Tibial artery (tissue), 4 donors: ENCODE measurements around the gene PCAT7.
"Not testable (repeated sequence)": the region's sequence is repeated elsewhere in the genome, so short reads cannot be mapped to it uniquely, and the experiment has no call there.

ENCODE experiments used
- DNase-seq, 2 donors: peaks; one replicate each; pipeline ENCODE4 v3.0.0-alpha.2; 2019
- H3K27ac ChIP-seq, 2 donors: fragments of 200-600 bp; sonication (generic) in 1 of 2; 1 replicate in 1 of 2; 2 replicates in 1 of 2; pipeline ENCODE4 v1.5.1; 2018 to 2019; ENCODE audit warnings: mild to moderate bottlenecking in 1 of 2
- H3K27me3 ChIP-seq, 2 donors: fragments of 200-600 bp; sonication (generic) in 1 of 2; one replicate each; pipeline versions ENCODE4 v1.5.1 to v1.6.0; 2016 to 2019
- H3K36me3 ChIP-seq, 3 donors: fragments of 200-600 bp; sonication (generic) in 2 of 3; one replicate each; pipeline ENCODE4 v1.5.1; 2016 to 2019; ENCODE audit warnings: mild to moderate bottlenecking in 2 of 3
- H3K4me1 ChIP-seq, 4 donors: fragments of 200-600 bp; sonication (generic) in 2 of 4; 1 replicate in 3 of 4; 2 replicates in 1 of 4; pipeline ENCODE4 v1.5.1; 2016 to 2019
- H3K4me3 ChIP-seq, 2 donors: fragments of 200-600 bp; sonication (generic) in 1 of 2; 1 replicate in 1 of 2; 2 replicates in 1 of 2; pipeline ENCODE4 v1.5.1; 2018 to 2019; ENCODE audit warnings: mild to moderate bottlenecking in 2 of 2
- H3K9me3 ChIP-seq, 3 donors: fragments of 200-600 bp; sonication (generic) in 1 of 3; one replicate each; pipeline ENCODE4 v1.5.1; 2016 to 2019
- intact Hi-C: fragments of 100-400 bp; cut with DNase I; formaldehyde crosslinking; loops from one replicate; pipeline ENCODE4 v1.15.0; 2023; ENCODE audit warnings: low total_unique reads
- TF ChIP-seq, protein P1 (sequence below), 2 experiments: fragments of 200-600 bp in 1 of 2; fragments of 450-650 bp in 1 of 2; IDR thresholded peaks; one replicate each; pipeline ENCODE4 v1.5.1; 2017 to 2019; ENCODE audit warnings: antibody characterized with exemption in 2 of 2, mild to moderate bottlenecking in 1 of 2, moderate library complexity in 1 of 2

The PCAT7 gene

DNA sequence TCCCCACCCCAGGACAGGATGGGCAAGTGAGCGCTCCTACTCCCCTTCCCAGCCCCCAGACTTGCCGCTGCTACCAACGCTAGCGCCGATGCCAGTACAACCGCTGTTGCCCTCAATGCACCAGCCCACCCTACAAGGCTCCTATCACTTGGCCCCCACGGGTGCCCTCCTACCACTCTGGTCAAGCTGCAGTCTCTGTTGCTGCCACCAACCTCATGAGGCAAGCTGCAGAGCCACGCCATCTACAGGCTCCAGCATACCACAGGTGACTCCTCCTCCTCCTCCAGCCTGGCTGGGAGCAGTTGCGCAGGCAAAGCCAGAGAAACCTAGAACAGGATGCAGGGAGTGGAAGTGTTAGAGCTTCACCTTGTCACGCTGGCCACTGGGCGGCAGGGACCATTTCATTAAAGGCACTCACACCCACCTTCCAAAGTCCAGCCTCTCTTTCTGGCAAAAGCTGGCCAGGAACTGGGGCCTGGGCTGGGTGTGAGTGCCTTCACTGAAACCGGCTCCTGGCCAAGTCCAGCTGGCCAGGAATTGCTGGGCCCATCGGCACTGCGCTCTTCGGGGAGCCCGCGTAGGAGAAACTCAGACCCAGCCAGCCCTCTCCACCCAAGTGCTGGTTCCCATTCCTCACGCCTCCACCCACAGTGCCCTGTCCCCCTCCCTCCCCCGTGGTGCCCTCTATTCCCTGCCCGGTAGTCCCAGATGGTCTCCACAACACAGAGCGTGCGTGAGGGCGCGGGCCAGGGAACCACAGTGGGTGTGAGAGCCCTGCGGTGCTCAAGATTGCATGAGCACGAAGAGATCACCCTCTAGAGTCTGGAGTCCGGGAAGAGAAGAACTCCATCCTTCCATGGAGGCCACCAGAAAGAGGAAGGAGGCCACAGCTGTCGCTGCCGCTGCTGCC lies 1.6 kb upstream of the PCAT7 start:
- Histone ChIP-seq H3K4me1 (no peaks in the 10 kb centered on the region), H3K27me3 (peaks cover 0 to 6% of the 10 kb centered on the region in 2 donors), H3K4me3 (no peak overlapping the region), H3K36me3 (no peaks in the 10 kb centered on the region), H3K27ac (no peak overlapping the region), H3K9me3 (no peaks in the 10 kb centered on the region)
- TF ChIP-seq, protein P1, sequence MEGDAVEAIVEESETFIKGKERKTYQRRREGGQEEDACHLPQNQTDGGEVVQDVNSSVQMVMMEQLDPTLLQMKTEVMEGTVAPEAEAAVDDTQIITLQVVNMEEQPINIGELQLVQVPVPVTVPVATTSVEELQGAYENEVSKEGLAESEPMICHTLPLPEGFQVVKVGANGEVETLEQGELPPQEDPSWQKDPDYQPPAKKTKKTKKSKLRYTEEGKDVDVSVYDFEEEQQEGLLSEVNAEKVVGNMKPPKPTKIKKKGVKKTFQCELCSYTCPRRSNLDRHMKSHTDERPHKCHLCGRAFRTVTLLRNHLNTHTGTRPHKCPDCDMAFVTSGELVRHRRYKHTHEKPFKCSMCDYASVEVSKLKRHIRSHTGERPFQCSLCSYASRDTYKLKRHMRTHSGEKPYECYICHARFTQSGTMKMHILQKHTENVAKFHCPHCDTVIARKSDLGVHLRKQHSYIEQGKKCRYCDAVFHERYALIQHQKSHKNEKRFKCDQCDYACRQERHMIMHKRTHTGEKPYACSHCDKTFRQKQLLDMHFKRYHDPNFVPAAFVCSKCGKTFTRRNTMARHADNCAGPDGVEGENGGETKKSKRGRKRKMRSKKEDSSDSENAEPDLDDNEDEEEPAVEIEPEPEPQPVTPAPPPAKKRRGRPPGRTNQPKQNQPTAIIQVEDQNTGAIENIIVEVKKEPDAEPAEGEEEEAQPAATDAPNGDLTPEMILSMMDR (IDR thresholded peaks at IDR 0.05): no peak
- intact Hi-C loops: no loop called here
- DNase-seq: no peak

DNA sequence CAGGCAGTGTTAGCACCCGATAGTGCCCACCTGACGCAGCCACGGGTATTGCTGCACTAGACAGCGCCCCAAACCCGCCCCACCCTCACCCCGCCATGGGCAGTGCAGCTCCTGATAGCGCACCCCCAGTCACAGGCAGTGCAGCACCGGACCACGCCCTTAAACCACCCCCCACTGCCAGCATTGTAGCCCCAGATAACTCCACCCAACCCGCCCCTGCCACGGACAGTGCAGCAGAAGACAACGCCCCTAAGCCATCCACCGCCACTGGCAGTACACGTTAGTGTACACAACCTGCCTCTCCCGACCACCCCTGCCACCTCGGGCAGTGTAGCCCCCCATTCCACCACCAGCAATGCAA lies 825 bp upstream of the PCAT7 start:
- no peak overlapping the region for H3K4me3 ChIP-seq
- H3K4me1 ChIP-seq: no peaks in the 10 kb centered on the region
- H3K36me3 ChIP-seq: no peaks in the 10 kb centered on the region
- TF ChIP-seq, protein P1 (IDR thresholded peaks at IDR 0.05): no peak
- H3K27ac ChIP-seq: no peak overlapping the region
- no peak for DNase-seq
- H3K27me3 ChIP-seq: peaks cover 0 to 6% of the 10 kb centered on the region in 2 donors
- intact Hi-C loops: no loop called here
- no peaks in the 10 kb centered on the region for H3K9me3 ChIP-seq

DNA sequence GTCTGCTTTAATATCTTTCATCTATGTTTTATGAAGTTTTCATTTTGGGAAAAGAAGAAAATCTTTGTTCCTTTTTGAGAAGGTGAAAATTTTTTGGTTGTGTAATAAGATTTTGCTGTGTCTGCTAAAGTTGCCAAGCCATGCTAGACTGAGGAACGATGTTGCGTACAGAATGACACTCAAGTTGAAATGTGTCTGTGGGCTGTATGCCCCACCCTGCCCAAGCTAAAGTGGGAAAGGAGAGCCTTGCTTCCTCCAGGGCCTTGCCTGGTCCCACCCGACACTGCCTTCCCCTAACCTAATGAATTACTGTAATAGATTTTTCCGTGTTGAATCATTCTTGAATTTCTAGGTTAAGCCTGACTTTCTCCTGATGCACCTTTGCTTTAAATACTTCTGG lies 2.5 kb downstream of the PCAT7 start:
- intact Hi-C loops: no loop called here
- Histone ChIP-seq H3K27ac (no peak overlapping the region), H3K4me3 (no peak overlapping the region), H3K36me3 (no peaks in the 10 kb centered on the region), H3K9me3 (no peaks in the 10 kb centered on the region), H3K4me1 (no peaks in the 10 kb centered on the region), H3K27me3 (peaks cover 0 to 6% of the 10 kb centered on the region in 2 donors)
- TF ChIP-seq, protein P1 (IDR thresholded peaks at IDR 0.05): no peak
- DNase-seq: no peak

DNA sequence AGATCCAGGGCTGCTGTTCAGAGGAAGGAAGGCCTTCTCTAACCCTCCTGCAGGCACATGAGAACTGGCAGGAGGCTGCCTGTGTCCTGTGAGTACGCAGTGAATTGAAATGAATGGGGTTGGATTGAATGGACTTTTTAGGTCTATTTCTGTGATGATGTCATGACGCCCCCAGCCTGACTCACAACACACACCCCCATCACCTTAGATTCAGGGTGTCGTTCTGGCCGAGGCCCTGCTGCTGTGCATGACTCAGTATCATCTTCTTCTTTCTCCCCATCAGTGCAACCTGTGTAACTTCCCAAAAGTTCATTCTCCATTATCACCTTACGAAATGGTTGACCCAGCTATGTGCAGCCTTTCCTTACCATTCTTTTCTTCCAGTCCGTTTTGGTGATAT lies 5.4 kb downstream of the PCAT7 start:
- intact Hi-C loops: no loop called here
- Histone ChIP-seq H3K4me1 (no peaks in the 10 kb centered on the region), H3K4me3 (no peak overlapping the region), H3K9me3 (no peaks in the 10 kb centered on the region), H3K36me3 (no peaks in the 10 kb centered on the region), H3K27ac (no peak overlapping the region), H3K27me3 (no peaks in the 10 kb centered on the region)
- no peak for DNase-seq
- TF ChIP-seq, protein P1 (IDR thresholded peaks at IDR 0.05): no peak

DNA sequence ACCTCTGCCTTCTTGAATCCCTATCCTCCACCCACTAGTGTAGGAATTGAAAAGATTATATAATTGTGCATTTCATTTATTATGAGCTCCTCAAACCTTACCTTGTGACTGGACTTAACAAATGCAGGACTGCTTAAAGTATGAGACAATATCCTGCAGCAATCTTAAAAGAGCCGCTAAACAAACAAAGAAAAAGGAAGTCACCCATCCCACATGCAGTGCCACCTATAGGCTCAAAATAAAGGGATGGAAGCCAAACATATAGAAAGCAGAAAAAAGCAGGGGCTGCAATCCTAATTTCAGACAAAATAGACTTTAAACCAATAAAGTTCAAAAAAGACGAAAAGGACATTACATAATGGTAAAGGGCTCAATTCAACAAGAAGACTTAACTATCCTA lies 8.7 kb downstream of the PCAT7 start:
- Histone ChIP-seq H3K9me3 (no peaks in the 10 kb centered on the region), H3K27ac (no peak overlapping the region), H3K36me3 (no peaks in the 10 kb centered on the region), H3K4me1 (no peaks in the 10 kb centered on the region), H3K4me3 (no peak overlapping the region), H3K27me3 (no peaks in the 10 kb centered on the region)
- DNase-seq: no peak
- intact Hi-C loops: no loop called here
- TF ChIP-seq, protein P1 (IDR thresholded peaks at IDR 0.05): no peak

DNA sequence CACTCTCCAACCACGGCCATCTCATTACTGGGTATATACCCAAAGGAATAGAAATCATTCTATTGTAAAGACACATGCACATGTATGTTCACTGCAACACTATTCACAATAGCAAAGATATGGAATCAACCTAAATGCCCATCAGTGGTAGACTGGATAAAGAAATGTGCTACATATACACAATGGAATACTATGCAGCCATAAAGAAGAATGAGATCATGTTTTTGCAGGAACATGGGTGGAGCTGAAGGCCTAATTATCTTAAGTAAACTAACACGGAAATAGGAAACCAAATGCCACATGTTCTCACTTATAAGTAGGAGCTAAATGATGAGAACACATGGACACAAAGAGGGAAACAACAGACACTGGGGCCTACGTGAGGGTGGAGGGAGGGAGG lies 9.4 kb downstream of the PCAT7 start:
- H3K4me3 ChIP-seq: not testable (repeated sequence)

More for the DNA sequence above, 9.4 kb downstream of the PCAT7 start:
- H3K4me1 ChIP-seq, H3K27ac ChIP-seq, H3K36me3 ChIP-seq, H3K27me3 ChIP-seq, intact Hi-C loops, H3K9me3 ChIP-seq, DNase-seq: not testable (repeated sequence)
